Vagina (tissue), 2 donors: ENCODE results near the gene HEXB. TPM values are rescaled to one million over a fixed set of nuclear protein-coding genes. Genes with fewer than 3 reads are reported as not detected.
"Not testable (repeated sequence)": the region's sequence is repeated elsewhere in the genome, so short reads cannot be mapped to it uniquely, and the experiment has no call there.

Experiments used
- DNase-seq, 2 donors: peaks; one replicate each; pipeline ENCODE4 v3.0.0-alpha.2; 2017; ENCODE audit errors: extremely low spot score in 2 of 2
- H3K27ac ChIP-seq: fragments of 200-600 bp; sonication (generic); one replicate; pipeline ENCODE4 v1.5.1; 2019
- H3K27me3 ChIP-seq: fragments of 200-600 bp; sonication (generic); one replicate; pipeline ENCODE4 v1.5.1; 2019
- H3K36me3 ChIP-seq, 2 donors: fragments of 200-600 bp; sonication (generic); one replicate each; pipeline ENCODE4 v1.5.1; 2017 to 2019
- H3K4me1 ChIP-seq: fragments of 200-600 bp; sonication (generic); one replicate; pipeline ENCODE4 v1.5.1; 2019
- H3K4me3 ChIP-seq, 2 donors: fragments of 200-600 bp; sonication (generic); 1 replicate in 1 of 2; 2 replicates in 1 of 2; pipeline ENCODE4 v1.5.1; 2016 to 2019
- H3K9me3 ChIP-seq: fragments of 200-600 bp; sonication (generic); one replicate; pipeline ENCODE4 v1.5.1; 2019
- POLR2A ChIP-seq, 2 donors: fragments of 450-650 bp; IDR thresholded peaks; one replicate each; pipeline ENCODE4 v1.6.1; 2017; ENCODE audit warnings: antibody characterized with exemption in 2 of 2, mild to moderate bottlenecking in 2 of 2, moderate library complexity in 2 of 2
- POLR2AphosphoS5 ChIP-seq, 2 donors: sonication (generic); formaldehyde crosslinking; IDR thresholded peaks; one replicate each; pipeline ENCODE4 v1.9.0; 2017; ENCODE audit warnings: antibody characterized with exemption in 2 of 2, mild to moderate bottlenecking in 2 of 2, low read depth in 1 of 2; ENCODE audit not compliant: insufficient read depth in 1 of 2
- intact Hi-C: fragments of 100-400 bp; cut with DNase I; formaldehyde crosslinking; loops from one replicate; pipeline ENCODE4 v1.15.1; 2023
- total RNA-seq: library from RNA; depleted of rRNA; stranded (reverse); fragments of >200 nt; gene quantifications from one replicate; pipeline ENCODE4 v1.2.3, GENCODE V29; 2016
- TF ChIP-seq, protein P1 (sequence below), 3 experiments: fragments of 450-650 bp in 2 of 3; fragments of 200-600 bp in 1 of 3; sonication (generic) in 1 of 3; IDR thresholded peaks; one replicate each; pipeline ENCODE4 v1.5.1; 2017 to 2019; ENCODE audit warnings: antibody characterized with exemption in 3 of 3, mild to moderate bottlenecking in 2 of 3, moderate library complexity in 2 of 3

The HEXB gene
- total RNA-seq, 1 donor from 2014 or later: 118 TPM

GRCh38 chr5:74722271-74722670, 37.2 kb downstream of the HEXB start:
- H3K4me1 ChIP-seq: no peaks in the 10 kb centered on the region
- H3K36me3 ChIP-seq: peaks cover 0 to 59% of the 10 kb centered on the region in 2 donors
- no peak for DNase-seq
- intact Hi-C loops: no loop called here
- H3K9me3 ChIP-seq: no peaks in the 10 kb centered on the region
- H3K27ac ChIP-seq: no peak overlapping the region
- TF ChIP-seq POLR2A (IDR thresholded peaks at IDR 0.05) (no peak), POLR2AphosphoS5 (IDR thresholded peaks at IDR 0.05; ENCODE audit: insufficient read depth in 1 of 2, low read depth in 1 of 2) (no peak)
- TF ChIP-seq, protein P1, sequence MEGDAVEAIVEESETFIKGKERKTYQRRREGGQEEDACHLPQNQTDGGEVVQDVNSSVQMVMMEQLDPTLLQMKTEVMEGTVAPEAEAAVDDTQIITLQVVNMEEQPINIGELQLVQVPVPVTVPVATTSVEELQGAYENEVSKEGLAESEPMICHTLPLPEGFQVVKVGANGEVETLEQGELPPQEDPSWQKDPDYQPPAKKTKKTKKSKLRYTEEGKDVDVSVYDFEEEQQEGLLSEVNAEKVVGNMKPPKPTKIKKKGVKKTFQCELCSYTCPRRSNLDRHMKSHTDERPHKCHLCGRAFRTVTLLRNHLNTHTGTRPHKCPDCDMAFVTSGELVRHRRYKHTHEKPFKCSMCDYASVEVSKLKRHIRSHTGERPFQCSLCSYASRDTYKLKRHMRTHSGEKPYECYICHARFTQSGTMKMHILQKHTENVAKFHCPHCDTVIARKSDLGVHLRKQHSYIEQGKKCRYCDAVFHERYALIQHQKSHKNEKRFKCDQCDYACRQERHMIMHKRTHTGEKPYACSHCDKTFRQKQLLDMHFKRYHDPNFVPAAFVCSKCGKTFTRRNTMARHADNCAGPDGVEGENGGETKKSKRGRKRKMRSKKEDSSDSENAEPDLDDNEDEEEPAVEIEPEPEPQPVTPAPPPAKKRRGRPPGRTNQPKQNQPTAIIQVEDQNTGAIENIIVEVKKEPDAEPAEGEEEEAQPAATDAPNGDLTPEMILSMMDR (IDR thresholded peaks at IDR 0.05): no peak
- no peaks in the 10 kb centered on the region for H3K27me3 ChIP-seq
- no peak overlapping the region for H3K4me3 ChIP-seq

DNA sequence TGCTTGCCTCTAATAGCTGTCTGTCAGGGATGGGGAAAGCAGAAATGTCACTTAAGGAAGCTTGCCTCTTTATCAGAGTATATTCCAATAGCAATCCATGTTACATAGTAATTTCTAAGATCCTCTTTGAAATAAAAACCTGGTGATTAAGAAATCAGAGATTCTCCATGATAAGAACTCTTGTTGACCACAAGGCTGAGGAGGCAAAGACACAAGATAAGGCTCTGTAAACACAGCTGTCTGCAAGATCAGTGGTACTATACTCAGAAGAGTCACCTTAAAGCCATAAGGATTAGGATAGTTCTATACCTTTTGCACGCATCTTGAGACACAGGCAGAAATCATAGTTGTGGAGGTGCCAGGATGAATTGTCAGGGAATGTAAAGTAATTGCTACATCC, 40.3 kb downstream of the HEXB start:
- H3K27me3 ChIP-seq: no peaks in the 10 kb centered on the region
- H3K36me3 ChIP-seq: peaks cover 0 to 45% of the 10 kb centered on the region in 2 donors
- no peak overlapping the region for H3K4me3 ChIP-seq
- no peak for DNase-seq
- no peaks in the 10 kb centered on the region for H3K9me3 ChIP-seq
- intact Hi-C loops: no loop called here
- no peak overlapping the region for H3K27ac ChIP-seq
- TF ChIP-seq POLR2AphosphoS5 (IDR thresholded peaks at IDR 0.05; ENCODE audit: insufficient read depth in 1 of 2, low read depth in 1 of 2) (no peak), POLR2A (IDR thresholded peaks at IDR 0.05) (no peak)
- TF ChIP-seq, protein P1 (IDR thresholded peaks at IDR 0.05): no peak
- no peaks in the 10 kb centered on the region for H3K4me1 ChIP-seq

DNA sequence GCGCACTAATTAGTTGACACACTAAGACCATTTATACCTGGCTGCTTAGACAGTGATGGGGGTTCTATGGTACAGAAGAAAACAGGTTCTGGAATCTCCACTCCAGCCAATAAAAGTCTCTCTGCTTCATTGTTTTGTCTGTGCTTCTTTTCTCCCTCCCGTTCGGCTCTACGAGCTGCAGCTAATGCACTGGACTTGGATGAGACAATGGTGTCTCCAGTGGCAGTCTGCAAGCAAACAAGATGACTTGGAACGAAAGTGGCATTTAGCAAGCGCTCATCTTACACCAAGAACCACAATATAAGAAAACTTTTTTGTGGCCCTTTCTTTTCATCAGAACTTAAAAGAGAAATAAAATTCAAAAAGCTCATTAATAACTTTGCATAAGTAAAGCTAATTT, 51.7 kb downstream of the HEXB start:
- intact Hi-C loops: no loop called here
- TF ChIP-seq POLR2AphosphoS5 (IDR thresholded peaks at IDR 0.05; ENCODE audit: insufficient read depth in 1 of 2, low read depth in 1 of 2) (no peak), POLR2A (IDR thresholded peaks at IDR 0.05) (no peak)
- TF ChIP-seq, protein P1 (IDR thresholded peaks at IDR 0.05): no peak
- Histone ChIP-seq H3K36me3 (peaks cover 0 to 53% of the 10 kb centered on the region in 2 donors), H3K4me3 (no peak overlapping the region), H3K9me3 (no peaks in the 10 kb centered on the region), H3K27me3 (no peaks in the 10 kb centered on the region), H3K4me1 (no peaks in the 10 kb centered on the region), H3K27ac (no peak overlapping the region)
- no peak for DNase-seq

- TF ChIP-seq, protein P1 (IDR thresholded peaks at IDR 0.05): no peak
- TF ChIP-seq POLR2A (IDR thresholded peaks at IDR 0.05) (no peak), POLR2AphosphoS5 (IDR thresholded peaks at IDR 0.05; ENCODE audit: insufficient read depth in 1 of 2, low read depth in 1 of 2) (no peak)
- Histone ChIP-seq H3K9me3 (no peaks in the 10 kb centered on the region), H3K4me3 (no peak overlapping the region), H3K4me1 (no peaks in the 10 kb centered on the region), H3K36me3 (peaks cover 0 to 53% of the 10 kb centered on the region in 2 donors), H3K27me3 (no peaks in the 10 kb centered on the region), H3K27ac (no peak overlapping the region)
- no peak for DNase-seq
- intact Hi-C loops: no loop called here
These were observed 53.4 kb downstream of the HEXB start for GRCh38 chr5:74738406-74738805.

DNA sequence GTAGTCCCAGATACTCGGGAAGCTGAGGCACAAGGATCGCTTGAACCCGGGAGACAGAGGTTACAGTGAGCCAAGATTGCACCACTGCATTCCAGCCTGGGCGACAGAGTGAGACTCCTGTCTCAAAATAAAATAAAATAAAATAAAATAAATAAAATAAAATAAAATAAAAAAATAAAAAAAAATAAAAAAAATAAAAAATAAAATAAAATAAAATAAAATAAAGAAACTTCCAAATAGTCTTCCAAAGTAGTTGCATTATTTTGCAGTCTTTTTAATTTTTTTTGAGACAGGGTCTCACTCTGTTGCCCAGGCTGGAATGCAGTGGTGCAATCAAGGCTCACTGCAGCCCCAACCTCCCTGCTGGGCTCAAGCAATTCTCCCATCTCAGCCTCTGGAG, 63.7 kb downstream of the HEXB start:
- intact Hi-C loops, H3K27ac ChIP-seq, H3K27me3 ChIP-seq, H3K4me1 ChIP-seq, DNase-seq, H3K4me3 ChIP-seq, H3K9me3 ChIP-seq: not testable (repeated sequence)
- H3K36me3 ChIP-seq: peaks cover 0 to 42% of the 10 kb centered on the region in 2 donors

- H3K4me1 ChIP-seq: peaks cover 36% of the 10 kb centered on the region
- intact Hi-C loops: no loop called here
These were observed 76.2 kb downstream of the HEXB start for GRCh38 chr5:74761241-74761640.

More at GRCh38 chr5:74761241-74761640, 76.2 kb downstream of the HEXB start:
- Histone ChIP-seq H3K4me3 (no peak overlapping the region), H3K27ac (no peak overlapping the region), H3K36me3 (peaks cover 0 to 22% of the 10 kb centered on the region in 2 donors), H3K9me3 (peaks cover under 1% of the 10 kb centered on the region), H3K27me3 (no peaks in the 10 kb centered on the region)
- DNase-seq: no peak
- TF ChIP-seq POLR2AphosphoS5 (IDR thresholded peaks at IDR 0.05; ENCODE audit: insufficient read depth in 1 of 2, low read depth in 1 of 2): no peak
- TF ChIP-seq, protein P1 (IDR thresholded peaks at IDR 0.05): no peak
- TF ChIP-seq POLR2A (IDR thresholded peaks at IDR 0.05): no peak
